Stimulated activated CD8-positive, alpha-beta memory T cell treated with anti-CD3 and anti-CD28 coated beads, Interleukin-2, amount 100 ng/mL, for 48 hours (primary cell): Measurements from ENCODE around the gene CPSF4L.
"Not testable (repeated sequence)": the region's sequence is repeated elsewhere in the genome, so short reads cannot be mapped to it uniquely, and the experiment has no call there.

Experiments
- DNase-seq, 2 donors: peaks; one replicate each; pipeline ENCODE4 v3.0.0-alpha.2; 2020; ENCODE audit warnings: low read depth in 2 of 2

CPSF4L gene

DNA sequence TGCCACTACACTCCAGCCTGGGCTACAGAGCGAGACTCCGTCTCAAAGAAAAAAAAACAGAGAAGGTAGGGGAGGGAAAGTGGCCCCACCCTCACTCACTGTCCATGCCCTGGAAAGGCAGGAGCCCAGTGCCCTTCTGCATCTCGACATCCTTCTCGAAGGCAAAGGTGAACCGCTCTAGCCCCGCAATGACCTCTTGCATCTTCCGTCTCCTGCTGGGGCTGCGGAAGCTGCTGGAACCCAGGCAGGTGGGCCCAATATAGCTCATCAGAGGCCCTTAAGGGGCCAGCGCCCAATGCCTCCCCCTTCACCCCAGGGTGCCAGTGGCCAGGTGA is at the start of gene CPSF4L:
CPSF4L (minus strand) TSS at position 264 of the 335 bp plus-strand sequence; CDS start at position 202, 62 bp downstream.
- no peak for DNase-seq

DNA sequence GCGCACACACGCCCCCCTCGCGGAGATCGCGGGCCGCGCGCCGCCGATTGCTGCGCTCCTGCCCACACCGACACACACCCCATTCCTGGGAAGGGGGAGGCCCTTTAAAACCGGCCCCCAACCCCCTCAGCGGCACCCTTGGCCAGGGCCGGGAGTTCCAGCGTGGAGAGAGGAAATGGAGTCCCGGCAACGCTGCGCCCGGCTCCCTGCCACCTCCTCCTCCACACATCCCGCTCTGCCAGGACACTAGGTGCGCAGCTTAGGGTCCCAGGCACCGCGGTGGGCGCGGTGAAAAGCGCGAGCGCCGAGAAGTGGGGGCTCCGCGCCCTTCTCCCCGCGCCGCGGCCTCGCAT is 49.7 kb upstream of the CPSF4L start:
- DNase-seq = no peak

- DNase-seq = no peak
Observed at GRCh38 chr17:73309727-73310596, 48.3 kb upstream of the CPSF4L start.

DNA sequence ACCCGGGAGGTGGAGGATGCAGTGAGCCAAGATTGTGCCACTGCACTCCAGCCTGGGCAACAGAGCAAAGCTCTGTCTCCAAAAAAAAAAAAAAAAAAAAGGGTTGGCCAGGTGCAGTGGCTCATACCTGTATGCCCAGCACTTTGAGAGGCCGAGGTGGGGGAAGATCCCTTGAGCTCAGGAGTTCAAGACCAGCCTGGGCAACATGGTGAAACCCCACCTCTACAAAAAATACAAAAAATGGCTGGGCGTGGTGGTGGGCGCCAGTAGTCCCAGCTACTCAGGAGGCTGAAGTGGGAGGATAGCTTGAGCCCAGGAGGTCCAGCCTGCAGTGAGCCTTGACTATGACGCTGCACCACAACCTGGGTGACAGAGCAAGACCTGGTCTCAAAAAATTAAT is 47.3 kb upstream of the CPSF4L start:
- DNase-seq = not testable (repeated sequence)

DNA sequence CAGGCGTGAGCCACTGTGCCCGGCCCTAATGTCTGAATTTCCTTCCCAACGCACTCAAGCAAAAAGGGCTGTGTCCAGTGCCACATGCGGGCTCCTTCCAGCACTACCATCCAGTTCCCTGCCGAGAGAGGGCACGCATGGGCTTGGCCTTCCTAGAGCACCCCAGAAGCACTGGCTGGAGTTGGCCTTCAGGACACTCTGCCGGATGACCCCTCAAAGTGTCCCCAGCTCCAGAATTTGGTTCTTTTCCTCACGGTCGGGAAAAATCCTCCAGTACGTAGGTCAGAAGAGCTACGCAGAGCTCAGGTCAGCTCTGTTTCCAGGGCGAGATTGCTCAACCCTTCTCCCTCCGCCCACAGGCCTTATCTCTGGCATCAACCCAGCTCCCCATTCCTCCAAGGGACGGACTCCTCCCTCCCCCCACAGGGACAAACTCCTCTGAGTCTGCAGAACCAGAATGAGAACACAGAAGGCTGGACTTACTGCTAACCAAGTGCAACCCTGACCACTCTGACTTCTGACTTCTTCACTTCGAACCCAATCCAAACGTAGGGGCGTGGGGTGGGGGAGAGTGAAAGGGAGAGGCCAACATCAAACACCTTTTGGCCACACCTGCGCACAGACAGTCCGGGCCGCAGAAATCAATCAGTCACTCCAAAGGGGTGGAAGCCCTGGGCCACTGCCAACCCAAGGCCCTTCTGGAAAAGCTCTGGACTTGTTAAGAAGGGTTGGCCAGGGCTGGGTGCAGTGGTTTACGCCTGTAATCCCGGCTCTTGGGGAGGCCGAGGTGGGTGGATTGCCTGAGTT is 46.5 kb upstream of the CPSF4L start:
- DNase-seq = no peak

- DNase-seq = no peak
Observed at GRCh38 chr17:73307130-73307529, 45.5 kb upstream of the CPSF4L start.

GRCh38 chr17:73305845-73306836 is 44.5 kb upstream of the CPSF4L start:
- no peak for DNase-seq

GRCh38 chr17:73304971-73305812 is 43.5 kb upstream of the CPSF4L start:
- DNase-seq = no peak

- no peak for DNase-seq
Observed at GRCh38 chr17:73304438-73304837, 42.8 kb upstream of the CPSF4L start.

DNA sequence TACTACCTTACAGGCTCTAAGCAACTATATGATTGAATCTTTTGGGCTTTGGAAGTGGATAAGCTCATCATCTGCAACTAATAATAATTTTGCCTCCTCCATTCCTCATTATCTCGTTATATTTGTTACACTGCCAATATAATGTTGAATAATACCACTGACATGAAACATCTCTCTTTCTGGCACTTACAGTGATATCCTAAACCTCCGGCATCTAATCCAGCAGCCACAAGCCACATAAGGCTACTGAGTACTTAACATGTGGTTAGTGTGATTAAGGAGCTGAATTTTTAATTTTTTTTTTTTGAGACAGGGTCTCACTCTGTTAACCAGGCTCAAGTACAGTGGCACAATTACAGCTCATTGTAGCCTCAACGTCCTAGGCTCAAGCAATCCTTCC is 40.5 kb upstream of the CPSF4L start:
- no peak for DNase-seq

- no peak for DNase-seq
Observed at GRCh38 chr17:73301369-73301768, 39.7 kb upstream of the CPSF4L start.

DNA sequence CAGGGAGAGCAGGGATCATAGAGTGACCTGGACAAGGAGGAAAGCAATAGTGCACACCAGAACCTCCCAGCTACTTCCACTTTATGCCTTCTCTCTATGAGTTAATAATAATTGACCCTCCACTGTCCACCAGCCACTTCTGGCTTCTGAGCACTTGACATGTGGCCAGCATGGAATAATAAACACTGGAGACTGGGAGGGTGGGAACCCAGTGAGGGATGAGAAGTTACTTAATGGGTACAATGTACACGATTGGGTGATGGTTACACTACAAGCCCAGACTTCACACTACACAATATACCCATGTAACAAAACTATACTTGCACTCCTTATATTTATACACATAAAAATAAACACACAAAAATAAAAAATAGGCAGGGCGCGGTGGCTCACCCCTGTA is 38.7 kb upstream of the CPSF4L start:
- no peak for DNase-seq

DNA sequence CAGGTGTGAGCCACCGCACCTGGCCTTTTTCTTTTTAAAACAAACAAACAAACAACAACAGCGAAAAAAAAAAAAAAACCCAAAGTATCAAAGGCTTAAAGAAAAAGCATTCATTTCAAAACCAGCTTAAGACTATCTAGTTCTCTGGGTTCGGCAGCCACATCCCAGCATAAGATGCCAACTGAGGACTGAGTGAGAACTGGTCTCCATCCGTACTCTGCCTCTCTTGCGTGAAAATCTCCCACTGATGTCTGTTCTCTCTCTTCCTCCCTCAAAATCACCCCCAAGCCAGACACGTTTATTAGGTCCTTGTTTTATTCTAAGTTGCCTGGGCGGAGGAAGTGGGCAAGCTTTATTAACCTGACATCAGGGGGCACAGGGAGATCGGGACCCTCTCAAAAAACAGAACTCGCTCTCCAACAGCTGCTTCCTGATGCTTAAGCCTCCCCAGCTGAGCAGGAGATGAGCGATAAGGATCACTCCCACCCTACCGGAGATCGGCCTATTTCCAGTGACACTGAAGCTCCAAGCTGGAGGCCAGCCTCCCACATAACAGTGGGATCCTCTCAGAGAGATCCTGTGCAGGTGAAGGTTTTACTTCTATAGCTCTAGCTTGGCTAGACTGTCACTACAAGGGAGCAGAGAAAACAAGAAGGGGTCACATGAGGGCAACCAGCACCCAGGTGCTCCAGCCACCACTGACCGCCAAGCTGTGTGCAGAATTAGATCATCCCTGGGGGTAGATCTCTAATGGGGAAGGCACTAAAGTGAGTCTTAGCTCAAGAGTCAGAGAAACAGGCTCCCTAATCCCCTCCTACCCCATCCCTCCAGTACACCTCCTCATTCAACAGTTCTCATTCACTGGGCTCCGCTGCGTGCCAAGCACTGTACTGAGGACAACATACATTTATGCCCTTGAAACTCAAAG is 36.5 kb upstream of the CPSF4L start:
- no peak for DNase-seq

- DNase-seq = no peak
Observed at GRCh38 chr17:73293480-73293911, 31.8 kb upstream of the CPSF4L start.

DNA sequence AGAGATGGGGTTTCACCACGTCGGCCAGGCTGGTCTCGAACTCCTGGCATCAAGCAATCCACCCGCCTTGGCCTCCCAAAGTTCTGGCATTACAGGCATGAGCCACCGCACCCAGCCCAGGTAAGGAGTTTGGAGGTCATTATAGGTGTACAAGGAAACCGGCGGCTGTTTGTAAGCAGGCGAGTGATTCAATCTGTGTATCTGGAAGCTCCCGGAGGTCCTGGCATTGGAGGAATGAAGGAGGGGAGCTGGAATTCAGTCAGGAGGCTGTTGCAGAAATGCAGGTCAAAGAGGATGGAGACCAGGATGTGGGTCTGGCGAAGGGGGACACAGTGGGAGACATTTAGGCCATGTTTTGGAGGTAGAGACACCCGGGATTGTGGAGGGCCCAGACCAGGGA is 31.4 kb upstream of the CPSF4L start:
- DNase-seq = no peak

DNA sequence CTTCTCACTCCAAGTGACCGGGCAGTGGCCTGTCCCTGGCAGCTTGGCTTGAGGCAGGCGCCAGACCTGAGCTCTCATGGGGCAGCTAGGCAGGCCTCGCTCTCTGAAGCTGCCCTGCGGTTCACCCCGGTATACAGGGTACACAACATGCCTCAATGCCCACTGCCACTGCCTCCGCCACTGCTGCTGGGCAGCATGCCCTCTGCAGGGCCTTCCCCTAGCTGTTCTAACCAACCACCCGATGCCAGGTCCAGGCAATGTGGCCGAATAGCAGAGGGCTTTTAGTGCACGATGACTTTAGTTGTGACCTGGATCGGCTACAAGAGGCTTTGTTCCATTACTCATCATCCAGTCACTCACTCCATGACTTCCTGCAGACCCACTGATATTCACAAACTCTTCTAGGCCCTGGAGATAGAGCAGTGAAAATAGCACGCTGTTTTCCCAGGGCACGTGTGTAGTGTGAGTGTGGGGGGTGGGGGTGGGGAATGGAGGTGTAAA is 30.4 kb upstream of the CPSF4L start:
- no peak for DNase-seq

- DNase-seq = no peak
Observed at GRCh38 chr17:73291260-73291801, 29.7 kb upstream of the CPSF4L start.

GRCh38 chr17:73290399-73291259 is 28.9 kb upstream of the CPSF4L start:
- no peak for DNase-seq
